Ascending aorta (tissue), 2 donors: ENCODE data around the gene MT1X. TPM values are rescaled to one million over a fixed set of nuclear protein-coding genes. Genes with fewer than 3 reads are reported as not detected.
A peak's percentile ranks its signal among the peaks of the same experiment; 100 is the strongest.

ENCODE experiments used
- DNase-seq, 2 donors: peaks; one replicate each; pipeline ENCODE4 v3.0.0-alpha.2; 2019; ENCODE audit warnings: low spot score in 2 of 2
- H3K27ac ChIP-seq, 2 donors: fragments of 200-600 bp; sonication (generic); one replicate each; pipeline ENCODE4 v1.5.1; 2016 to 2017; ENCODE audit warnings: mild to moderate bottlenecking in 1 of 2
- H3K27me3 ChIP-seq: fragments of 200-600 bp; sonication (generic); one replicate; pipeline ENCODE4 v1.5.1; 2017
- H3K36me3 ChIP-seq, 2 donors: fragments of 200-600 bp; sonication (generic); one replicate each; pipeline ENCODE4 v1.5.1; 2016
- H3K4me1 ChIP-seq, 2 donors: fragments of 200-600 bp; sonication (generic); one replicate each; pipeline ENCODE4 v1.5.1; 2016 to 2017; ENCODE audit warnings: mild to moderate bottlenecking in 1 of 2
- H3K4me3 ChIP-seq, 2 donors: fragments of 200-600 bp; sonication (generic); one replicate each; pipeline ENCODE4 v1.5.1; 2016 to 2017; ENCODE audit warnings: mild to moderate bottlenecking in 1 of 2
- H3K9me3 ChIP-seq, 2 donors: fragments of 200-600 bp; sonication (generic); one replicate each; pipeline ENCODE4 v1.5.1; 2016
- CTCF ChIP-seq, 3 experiments: fragments of 200-600 bp in 2 of 3; fragments of 450-650 bp in 1 of 3; sonication (generic) in 2 of 3; IDR thresholded peaks; one replicate each; pipeline ENCODE4 v1.5.1; 2016 to 2019; ENCODE audit warnings: antibody characterized with exemption in 3 of 3, mild to moderate bottlenecking in 1 of 3, moderate library complexity in 1 of 3
- intact Hi-C: fragments of 100-400 bp; cut with DNase I; formaldehyde crosslinking; loops from one replicate; pipeline ENCODE4 v1.15.1; 2023
- total RNA-seq: library from RNA; depleted of rRNA; stranded (reverse); fragments of >200 nt; gene quantifications from one replicate; pipeline ENCODE4 v1.1.0, GENCODE V29; 2016

MT1X gene
- total RNA-seq, 1 donor from 2014 or later = 2,291 TPM

- Histone ChIP-seq H3K4me1 (peaks cover 6 to 23% of the 10 kb centered on the region in 2 donors), H3K27me3 (no peaks in the 10 kb centered on the region), H3K9me3 (no peaks in the 10 kb centered on the region), H3K27ac (peak overlapping the region; percentile 62 to 78), H3K36me3 (no peaks in the 10 kb centered on the region), H3K4me3 (peak overlapping the region; percentile 48 to 62)
- DNase-seq = peak; percentile 50 to 91
- intact Hi-C loops = loop anchor here (5.0 kb wide), 1 partner anchor 126 kb away; no protein-coding TSS in a partner anchor
- peak; percentile 37 to 71 (median 53) for TF ChIP-seq CTCF (IDR thresholded peaks at IDR 0.05)
Observed at GRCh38 chr16:56643080-56643778, 39.0 kb upstream of the MT1X start.

GRCh38 chr16:56643833-56644232 is 38.4 kb upstream of the MT1X start:
- intact Hi-C loops = loop anchor here (5.0 kb wide), 1 partner anchor 127 kb away; no protein-coding TSS in a partner anchor
- Histone ChIP-seq H3K4me3 (peak overlapping the region; percentile 48 to 62), H3K27ac (peak overlapping the region; percentile 62 to 78), H3K36me3 (no peaks in the 10 kb centered on the region), H3K9me3 (no peaks in the 10 kb centered on the region), H3K4me1 (peaks cover 6 to 17% of the 10 kb centered on the region in 2 donors), H3K27me3 (no peaks in the 10 kb centered on the region)
- no peak for TF ChIP-seq CTCF (IDR thresholded peaks at IDR 0.05)
- DNase-seq = no peak

DNA sequence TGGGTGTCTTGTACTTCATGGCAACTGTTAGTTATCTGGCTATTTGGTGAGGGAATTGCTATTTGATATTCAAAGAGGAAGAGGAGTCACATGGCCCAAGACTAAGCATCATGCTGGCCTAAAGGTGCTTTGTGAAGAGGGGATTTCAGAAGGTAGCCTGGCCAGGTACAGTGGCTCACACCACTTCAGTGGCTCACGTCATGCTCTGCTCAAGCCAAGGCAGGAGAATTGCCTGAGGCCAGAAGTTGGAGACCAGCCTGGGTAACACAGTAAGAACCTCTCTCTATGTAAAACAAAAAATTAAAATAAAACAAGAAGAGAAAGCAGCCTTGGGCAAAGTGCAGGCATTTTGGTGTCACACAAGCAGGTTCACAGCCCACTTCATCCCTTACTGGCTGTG is 37.0 kb upstream of the MT1X start:
- Histone ChIP-seq H3K36me3 (no peaks in the 10 kb centered on the region), H3K27ac (no peak overlapping the region), H3K4me1 (peaks cover 6 to 12% of the 10 kb centered on the region in 2 donors), H3K27me3 (no peaks in the 10 kb centered on the region), H3K4me3 (no peak overlapping the region), H3K9me3 (no peaks in the 10 kb centered on the region)
- intact Hi-C loops = no loop called here
- TF ChIP-seq CTCF (IDR thresholded peaks at IDR 0.05) = no peak
- DNase-seq = no peak

- Histone ChIP-seq H3K4me3 (no peak overlapping the region), H3K27ac (no peak overlapping the region), H3K4me1 (peaks cover 6 to 12% of the 10 kb centered on the region in 2 donors), H3K36me3 (no peaks in the 10 kb centered on the region), H3K9me3 (no peaks in the 10 kb centered on the region), H3K27me3 (no peaks in the 10 kb centered on the region)
- intact Hi-C loops = no loop called here
- TF ChIP-seq CTCF (IDR thresholded peaks at IDR 0.05) = no peak
- DNase-seq = no peak
Observed at GRCh38 chr16:56645838-56646237, 36.4 kb upstream of the MT1X start.

DNA sequence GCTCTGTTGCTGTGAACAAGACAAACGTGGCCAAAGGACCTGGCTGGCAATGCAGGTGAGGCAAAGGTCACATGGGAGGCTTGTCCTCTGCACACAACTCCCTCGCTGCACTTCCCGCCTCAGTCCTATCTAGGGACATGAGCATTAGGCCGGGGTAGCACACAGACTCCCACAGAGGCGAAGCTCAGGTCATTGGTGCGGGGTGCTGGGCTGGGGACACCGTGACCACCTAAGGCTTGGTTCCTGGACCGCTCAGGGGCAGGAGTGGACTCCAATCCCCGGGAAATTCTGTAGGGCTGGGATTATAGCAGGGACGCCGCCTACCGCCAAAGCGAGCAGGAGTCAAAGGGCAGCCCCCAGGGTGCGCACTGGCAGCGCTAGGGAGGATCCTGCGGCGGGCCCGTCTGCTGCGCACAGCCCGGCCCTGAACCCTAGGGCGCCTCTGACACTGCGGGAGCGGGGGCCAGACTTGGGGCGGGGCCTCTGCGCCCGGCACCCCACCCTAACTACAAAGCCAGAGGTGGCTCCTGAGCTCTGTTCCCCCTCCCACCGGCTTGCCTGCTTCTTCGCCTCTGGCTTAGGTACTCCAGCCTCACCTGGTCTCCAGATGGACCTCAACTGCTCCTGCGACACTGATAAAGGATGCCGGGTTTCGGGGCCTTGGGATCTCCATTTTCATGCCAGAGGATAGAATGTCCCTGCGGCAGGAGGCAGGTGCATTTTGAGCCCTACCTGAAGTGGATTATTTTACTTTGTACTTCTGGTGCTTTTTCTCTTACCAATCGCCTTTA is 34.4 kb upstream of the MT1X start:
- Histone ChIP-seq H3K36me3 (no peaks in the 10 kb centered on the region), H3K4me3 (no peak overlapping the region), H3K9me3 (no peaks in the 10 kb centered on the region), H3K4me1 (peaks cover 6 to 10% of the 10 kb centered on the region in 2 donors), H3K27me3 (no peaks in the 10 kb centered on the region), H3K27ac (no peak overlapping the region)
- no peak for DNase-seq
- intact Hi-C loops = no loop called here
- no peak for TF ChIP-seq CTCF (IDR thresholded peaks at IDR 0.05)
